ENCODE measurements around the gene RPS10.

GRCh38 chr6:34392497-34393190 lies 33.2 kb downstream of the RPS10 start, which contains the start of gene NUDT3:
- no peak for TF ChIP-seq EZH2 (IDR thresholded peaks at IDR 0.05; ENCODE audit: borderline replicate concordance, low read depth, low read length, severe bottlenecking)
- TF ChIP-seq CTCF (IDR thresholded peaks at IDR 0.05; ENCODE audit: borderline replicate concordance, extremely low read depth, low read length, poor library complexity, severe bottlenecking) = peak; percentile 86
